ENCODE measurements around the gene NOL6.

GRCh38 chr9:33443464-33444154 is 30.1 kb downstream of the NOL6 start:
- no peak for TF ChIP-seq CTCF (IDR thresholded peaks at IDR 0.05; ENCODE audit: control extremely low read depth in 1 of 3, insufficient read depth in 1 of 3, low read depth in 1 of 3, low read length in 3 of 3)
- no peak for TF ChIP-seq BRCA1 (IDR thresholded peaks at IDR 0.05; ENCODE audit: low read depth, low read length)
- no peak for TF ChIP-seq CTBP2 (IDR thresholded peaks at IDR 0.05; ENCODE audit: borderline replicate concordance, insufficient read depth, insufficient read length, low read length)
- TF ChIP-seq CEBPB (IDR thresholded peaks at IDR 0.05; ENCODE audit: low read depth, low read length): no peak
- TF ChIP-seq CHD1 (IDR thresholded peaks at IDR 0.05; ENCODE audit: low read depth, low read length): no peak
- no peak for TF ChIP-seq YY1 (IDR thresholded peaks at IDR 0.05; ENCODE audit: low read depth, low read length)
- TF ChIP-seq EZH2 (IDR thresholded peaks at IDR 0.05; ENCODE audit: low read depth, low read length, severe bottlenecking): no peak
- TF ChIP-seq TAF1 (IDR thresholded peaks at IDR 0.05; ENCODE audit: low read depth, low read length): no peak
- TF ChIP-seq RXRA (IDR thresholded peaks at IDR 0.05; ENCODE audit: insufficient read depth, low read depth, low read length): no peak
- TF ChIP-seq, protein P1, sequence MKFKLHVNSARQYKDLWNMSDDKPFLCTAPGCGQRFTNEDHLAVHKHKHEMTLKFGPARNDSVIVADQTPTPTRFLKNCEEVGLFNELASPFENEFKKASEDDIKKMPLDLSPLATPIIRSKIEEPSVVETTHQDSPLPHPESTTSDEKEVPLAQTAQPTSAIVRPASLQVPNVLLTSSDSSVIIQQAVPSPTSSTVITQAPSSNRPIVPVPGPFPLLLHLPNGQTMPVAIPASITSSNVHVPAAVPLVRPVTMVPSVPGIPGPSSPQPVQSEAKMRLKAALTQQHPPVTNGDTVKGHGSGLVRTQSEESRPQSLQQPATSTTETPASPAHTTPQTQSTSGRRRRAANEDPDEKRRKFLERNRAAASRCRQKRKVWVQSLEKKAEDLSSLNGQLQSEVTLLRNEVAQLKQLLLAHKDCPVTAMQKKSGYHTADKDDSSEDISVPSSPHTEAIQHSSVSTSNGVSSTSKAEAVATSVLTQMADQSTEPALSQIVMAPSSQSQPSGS (IDR thresholded peaks at IDR 0.05; ENCODE audit: low read length): no peak
- no peak for TF ChIP-seq POLR2AphosphoS5 (IDR thresholded peaks at IDR 0.05; ENCODE audit: low read depth, low read length)
- TF ChIP-seq POLR2A (IDR thresholded peaks at IDR 0.05; ENCODE audit: control extremely low read depth in 1 of 2, low read depth in 2 of 2, low read length in 2 of 2): no peak
